ENCODE data around the gene KIF2A. TPM values are rescaled to one million over a fixed set of nuclear protein-coding genes. Genes with fewer than 3 reads are reported as not detected.

KIF2A gene
- total and polyA plus RNA-seq, 2 of the 4 experiments (the other 2 are of a cell fraction) = 23.6 to 37.3 TPM

- WGBS, 2 experiments (ENCODE audit: extremely low coverage in 2 of 2, insufficient read length in 1 of 2) = no CpG with 5 or more reads among the region's 2 CpGs
- no peak overlapping the region for H4K5ac ChIP-seq (ENCODE audit: low read depth, low read length)
- H2BK5ac ChIP-seq (ENCODE audit: low read depth, low read length, poor library complexity, severe bottlenecking) = no peak overlapping the region
- no peaks in the 10 kb centered on the region for H3K9me3 ChIP-seq (ENCODE audit: control insufficient read depth, insufficient read depth, low read length)
- peaks cover 7 to 61% of the 10 kb centered on the region in 2 experiments; a peak in 3 of 4 replicates for H3K79me1 ChIP-seq (ENCODE audit: low read depth in 1 of 2, low read length in 2 of 2)
- no peak overlapping the region for H4K8ac ChIP-seq (ENCODE audit: low read depth in 2 of 2, low read length in 2 of 2)
- H2AK5ac ChIP-seq (ENCODE audit: low read depth, low read length) = no peak overlapping the region
- no peaks in the 10 kb centered on the region for H3K36me3 ChIP-seq (ENCODE audit: control insufficient read depth, insufficient read depth, low read length)
- no TSS peak for BruUV-seq (replicated peaks)
- ChIA-PET POLR2A (ENCODE audit: unreplicated experiment) (no interaction called here), CTCF (no interaction called here)
- ATAC-seq (ENCODE audit: low read depth) = no peak
- DNase-seq = no peak
- dilution Hi-C loops (cut with HindIII; ENCODE audit: low sequenced_read_pairs, unreplicated experiment) (no loop called here), in situ Hi-C loops (cut with MboI; ENCODE audit: low sequenced_read_pairs) (loop anchor here (5.0 kb wide), 1 partner anchor 83 kb away; no protein-coding TSS in a partner anchor), intact Hi-C loops (cut with micrococcal nuclease) (no loop called here)
- H2BK120ac ChIP-seq (ENCODE audit: low read depth, low read length) = no peak overlapping the region
- no peak overlapping the region for H4K91ac ChIP-seq (ENCODE audit: insufficient read depth, low read depth, low read length)
- H3K4ac ChIP-seq (ENCODE audit: low read depth, low read length) = no peak overlapping the region
- H3K4me1 ChIP-seq (ENCODE audit: control insufficient read depth, insufficient read depth, low read length) = peaks cover 2% of the 10 kb centered on the region; the same call in 1 of the 2 replicates
- H2BK20ac ChIP-seq (ENCODE audit: low read depth, low read length) = no peak overlapping the region
- no peak overlapping the region for H3K14ac ChIP-seq (replicated peaks; ENCODE audit: low read depth, low read length)
- TF ChIP-seq USF2 (IDR thresholded peaks at IDR 0.05; ENCODE audit: low read depth, low read length) (no peak), CTCF (conservative IDR thresholded peaks at IDR 0.05; ENCODE audit: low read depth, low read length) (no peak), RAD21 (IDR thresholded peaks at IDR 0.05; ENCODE audit: low read length) (no peak), MAZ (IDR thresholded peaks at IDR 0.05; ENCODE audit: borderline replicate concordance, low read depth, low read length) (no peak)
- H2AK9ac ChIP-seq (replicated peaks; ENCODE audit: low read depth, low read length, poor library complexity) = no peak overlapping the region
- no peak overlapping the region for H3K4me3 ChIP-seq (ENCODE audit: insufficient read depth, low read depth, low read length)
- H3K9ac ChIP-seq (ENCODE audit: low read depth, low read length) = no peak overlapping the region
- no peak overlapping the region for H3K4me2 ChIP-seq (ENCODE audit: low read depth, low read length)
- no peaks in the 10 kb centered on the region; the same call in none of the 2 replicates for H3K9me1 ChIP-seq (ENCODE audit: insufficient read depth, low read length)
- H3K18ac ChIP-seq (ENCODE audit: low read depth, low read length) = no peak overlapping the region
- no peaks in the 10 kb centered on the region for H3K27me3 ChIP-seq (ENCODE audit: control insufficient read depth, insufficient read depth, low read length)
- no peak overlapping the region for H3K27ac ChIP-seq (ENCODE audit: insufficient read depth, low read length)
- no peak overlapping the region for H2AFZ ChIP-seq (replicated peaks; ENCODE audit: low read length, poor library complexity)
- H4K20me1 ChIP-seq (ENCODE audit: insufficient read depth, low read length) = peaks cover 68% of the 10 kb centered on the region
- H3K23ac ChIP-seq (ENCODE audit: low read depth, low read length) = no peak overlapping the region; the same call in 1 of the 2 replicates
- H3K56ac ChIP-seq (ENCODE audit: extremely low read depth, insufficient read depth, low read length) = no peak overlapping the region
- H2BK15ac ChIP-seq (ENCODE audit: low read depth, low read length) = no peak overlapping the region
These were observed 8.3 kb downstream of the KIF2A start for GRCh38 chr5:62314213-62314830.

All from IMR-90 (cell line).